ENCODE results near the gene CSE1L. TPM values are rescaled to one million over a fixed set of nuclear protein-coding genes. Genes with fewer than 3 reads are reported as not detected.
"Not testable (repeated sequence)": the region's sequence is repeated elsewhere in the genome, so short reads cannot be mapped to it uniquely, and the experiment has no call there.

CSE1L gene
- total RNA-seq, 1 experiment from 2014 or later, result 166 TPM

GRCh38 chr20:49074521-49074920 lies 28.4 kb downstream of the CSE1L start:
- no peak for DNase-seq (ENCODE audit: low spot score)

GRCh38 chr20:49078310-49078709 lies 32.2 kb downstream of the CSE1L start:
- no peak for DNase-seq (ENCODE audit: low spot score)

GRCh38 chr20:49082295-49082694 lies 36.2 kb downstream of the CSE1L start:
- not testable (repeated sequence) for DNase-seq (ENCODE audit: low spot score)

GRCh38 chr20:49091104-49091503 lies 45.0 kb downstream of the CSE1L start:
- DNase-seq (ENCODE audit: low spot score), result no peak

- DNase-seq (ENCODE audit: low spot score), result no peak
Measured at GRCh38 chr20:49091762-49092161, 45.6 kb downstream of the CSE1L start.

GRCh38 chr20:49096203-49096730 lies 50.2 kb downstream of the CSE1L start:
- no peak for DNase-seq (ENCODE audit: low spot score)

- no peak for DNase-seq (ENCODE audit: low spot score)
Measured at GRCh38 chr20:49097159-49097558, 51.0 kb downstream of the CSE1L start.

GRCh38 chr20:49098136-49098535 lies 52.0 kb downstream of the CSE1L start:
- no peak for DNase-seq (ENCODE audit: low spot score)

- DNase-seq (ENCODE audit: low spot score), result no peak
Measured at GRCh38 chr20:49099011-49099410, 52.9 kb downstream of the CSE1L start.

GRCh38 chr20:49100292-49100691 lies 54.2 kb downstream of the CSE1L start:
- not testable (repeated sequence) for DNase-seq (ENCODE audit: low spot score)

- no peak for DNase-seq (ENCODE audit: low spot score)
Measured at GRCh38 chr20:49100972-49101371, 54.9 kb downstream of the CSE1L start.

GRCh38 chr20:49103019-49103418 lies 56.9 kb downstream of the CSE1L start:
- DNase-seq (ENCODE audit: low spot score), result no peak

- DNase-seq (ENCODE audit: low spot score), result no peak
Measured at GRCh38 chr20:49103647-49104364, 57.7 kb downstream of the CSE1L start.

- DNase-seq (ENCODE audit: low spot score), result no peak
Measured at GRCh38 chr20:49104365-49104648, 58.2 kb downstream of the CSE1L start.

GRCh38 chr20:49104979-49105547 lies 59.0 kb downstream of the CSE1L start:
- DNase-seq (ENCODE audit: low spot score), result not testable (repeated sequence)

- no peak for DNase-seq (ENCODE audit: low spot score)
Measured at GRCh38 chr20:49106328-49106727, 60.2 kb downstream of the CSE1L start.

- no peak for DNase-seq (ENCODE audit: low spot score)
Measured at GRCh38 chr20:49110767-49111694, 64.9 kb downstream of the CSE1L start.

GRCh38 chr20:49112596-49113274 lies 66.6 kb downstream of the CSE1L start:
- no peak for DNase-seq (ENCODE audit: low spot score)

GRCh38 chr20:49115564-49115963 lies 69.5 kb downstream of the CSE1L start:
- no peak for DNase-seq (ENCODE audit: low spot score)

- DNase-seq (ENCODE audit: low spot score), result no peak
Measured at GRCh38 chr20:49118307-49118706, 72.2 kb downstream of the CSE1L start.

- DNase-seq (ENCODE audit: low spot score), result no peak
Measured at GRCh38 chr20:49119988-49120387, 73.9 kb downstream of the CSE1L start.

GRCh38 chr20:49122920-49123319 lies 76.8 kb downstream of the CSE1L start:
- no peak for DNase-seq (ENCODE audit: low spot score)

Measured in H4 (cell line).